Neuronal stem cell (in vitro differentiated cells): ENCODE measurements around the gene WRNIP1.

Source experiments
- DNase-seq: peaks from one replicate; pipeline ENCODE4 v3.0.0-alpha.2; 2013; ENCODE audit warnings: low spot score
- H2AFZ ChIP-seq: one replicate; pipeline ENCODE4 v1.6.1; 2013; ENCODE audit warnings: mild to moderate bottlenecking, low read length, inconsistent platforms
- H2AK5ac ChIP-seq: 2 replicates; pipeline ENCODE4 v1.6.1; 2013; ENCODE audit warnings: low read depth, mild to moderate bottlenecking, inconsistent platforms, low read length, moderate library complexity, mixed read lengths
- H2BK120ac ChIP-seq: 2 replicates; pipeline ENCODE4 v1.6.1; 2013; ENCODE audit warnings: low read depth, mild to moderate bottlenecking, inconsistent platforms, low read length, moderate library complexity, mixed read lengths
- H2BK12ac ChIP-seq: one replicate; pipeline ENCODE4 v1.6.1; 2013; ENCODE audit warnings: low read length, inconsistent platforms
- H2BK15ac ChIP-seq: 2 replicates; pipeline ENCODE4 v1.6.1; 2013; ENCODE audit warnings: mild to moderate bottlenecking, low read length, inconsistent platforms, mixed read lengths
- H2BK5ac ChIP-seq: one replicate; pipeline ENCODE4 v1.6.1; 2013; ENCODE audit warnings: inconsistent platforms, mild to moderate bottlenecking, low read length, moderate library complexity
- H3K14ac ChIP-seq: one replicate; pipeline ENCODE4 v1.6.1; 2013; ENCODE audit warnings: low read length, inconsistent platforms
- H3K18ac ChIP-seq: 2 replicates; pipeline ENCODE4 v1.6.1; 2013; ENCODE audit warnings: low read length, inconsistent platforms
- H3K23ac ChIP-seq: 2 replicates; pipeline ENCODE4 v1.6.1; 2013; ENCODE audit warnings: low read depth, mild to moderate bottlenecking, mixed read lengths, low read length, inconsistent platforms; ENCODE audit not compliant: poor library complexity
- H3K27ac ChIP-seq: replicated peaks from 3 replicates; pipeline ENCODE4 v1.5.1; 2013; ENCODE audit warnings: low read length, inconsistent platforms
- H3K27me3 ChIP-seq, 3 experiments: 2 replicates each; pipeline ENCODE4 v1.6.1; 2013; ENCODE audit warnings: low read length in 3 of 3, mild to moderate bottlenecking in 2 of 3, inconsistent platforms in 1 of 3, low read depth in 1 of 3, mixed read lengths in 1 of 3, moderate library complexity in 1 of 3; ENCODE audit not compliant: control insufficient read depth in 3 of 3, insufficient read depth in 3 of 3
- H3K36me3 ChIP-seq, 2 donors: replicated peaks in 1 of 2; 2 replicates each; pipeline ENCODE4 v1.6.1; 2013; ENCODE audit warnings: low read length in 2 of 2; ENCODE audit not compliant: control insufficient read depth in 2 of 2, insufficient read depth in 2 of 2
- H3K4ac ChIP-seq: 2 replicates; pipeline ENCODE4 v1.6.1; 2013; ENCODE audit warnings: inconsistent platforms, mild to moderate bottlenecking, low read length, moderate library complexity
- H3K4me1 ChIP-seq, 2 donors: 1 replicate in 1 of 2; 2 replicates in 1 of 2; pipeline ENCODE4 v1.6.1; 2013; ENCODE audit warnings: low read length in 2 of 2, low read depth in 1 of 2; ENCODE audit not compliant: control insufficient read depth in 2 of 2, insufficient read depth in 1 of 2
- H3K4me2 ChIP-seq: one replicate; pipeline ENCODE4 v1.6.1; 2013; ENCODE audit warnings: mild to moderate bottlenecking, low read length, inconsistent platforms; ENCODE audit not compliant: insufficient read depth, poor library complexity, severe bottlenecking
- H3K4me3 ChIP-seq, 2 donors: 2 replicates each; pipeline ENCODE4 v1.5.1; 2013; ENCODE audit warnings: low read length in 2 of 2, mild to moderate bottlenecking in 2 of 2, inconsistent platforms in 1 of 2, moderate library complexity in 1 of 2
- H3K79me1 ChIP-seq: one replicate; pipeline ENCODE4 v1.6.1; 2013; ENCODE audit warnings: low read depth, mild to moderate bottlenecking, inconsistent platforms, low read length, moderate library complexity
- H3K9ac ChIP-seq: one replicate; pipeline ENCODE4 v1.6.1; 2013; ENCODE audit warnings: mild to moderate bottlenecking, low read depth, low read length, inconsistent platforms; ENCODE audit not compliant: poor library complexity
- H3K9me3 ChIP-seq, 2 donors: replicated peaks in 1 of 2; 2 replicates each; pipeline versions ENCODE3 to v1.6.1; 2013; ENCODE audit warnings: low read length in 2 of 2, mild to moderate bottlenecking in 2 of 2, inconsistent platforms in 1 of 2, low read depth in 1 of 2, mixed read lengths in 1 of 2, moderate library complexity in 1 of 2; ENCODE audit not compliant: control insufficient read depth in 2 of 2, insufficient read depth in 1 of 2
- H4K8ac ChIP-seq: one replicate; pipeline ENCODE4 v1.6.1; 2013; ENCODE audit warnings: low read depth, mild to moderate bottlenecking, inconsistent platforms, low read length, moderate library complexity
- H4K91ac ChIP-seq: one replicate; pipeline ENCODE4 v1.6.1; 2013; ENCODE audit warnings: low read length, low read depth, mild to moderate bottlenecking, inconsistent platforms; ENCODE audit not compliant: poor library complexity
- whole genome bisulfite sequencing, 2 donors: extraction: QIAGEN DNeasy Blood & Tissue Kit; methylation state at CpG; one replicate each; pipeline ENCODE4 v1.1.7; 2013; ENCODE audit warnings: missing lambda C conversion rate in 2 of 2, mixed read lengths in 1 of 2; ENCODE audit not compliant: insufficient read length in 2 of 2, insufficient replicate concordance in 1 of 2; ENCODE audit errors: extremely low coverage in 2 of 2; 5-methylcytosine and 5-hydroxymethylcytosine counted together

The WRNIP1 gene

GRCh38 chr6:2725999-2726567 is 39.1 kb upstream of the WRNIP1 start:
- Histone ChIP-seq H3K4me2 (no peak overlapping the region), H2BK12ac (no peak overlapping the region), H2BK120ac (no peak overlapping the region), H3K9me3 (no peaks in the 10 kb centered on the region), H3K27ac (no peak overlapping the region), H2AK5ac (no peak overlapping the region), H3K79me1 (no peaks in the 10 kb centered on the region), H3K4ac (no peak overlapping the region), H3K14ac (no peak overlapping the region), H2BK15ac (no peak overlapping the region), H3K9ac (no peak overlapping the region), H4K8ac (no peak overlapping the region), H3K4me1 (peaks cover 2 to 3% of the 10 kb centered on the region in 2 donors), H3K27me3 (peaks cover 0 to 3% (median 0%) of the 10 kb centered on the region in 3 experiments), H4K91ac (no peak overlapping the region), H3K23ac (no peak overlapping the region), H3K18ac (no peak overlapping the region), H2AFZ (peak overlapping the region; percentile 64), H2BK5ac (no peak overlapping the region), H3K4me3 (no peak overlapping the region), H3K36me3 (no peaks in the 10 kb centered on the region)
- WGBS, 2 donors: no CpG with 5 or more reads among the region's 8 CpGs
- DNase-seq: no peak

GRCh38 chr6:2729921-2730320 is 35.3 kb upstream of the WRNIP1 start:
- peak overlapping the region; percentile 80 for H3K23ac ChIP-seq
- whole genome bisulfite sequencing, 2 donors: no CpG with 5 or more reads among the region's 10 CpGs
- DNase-seq: no peak
- H3K14ac ChIP-seq: no peak overlapping the region
- peaks cover 6 to 7% of the 10 kb centered on the region in 2 donors for H3K4me1 ChIP-seq
- no peak overlapping the region for H2AFZ ChIP-seq
- H3K18ac ChIP-seq: peak overlapping the region; percentile 53
- no peak overlapping the region for H2BK5ac ChIP-seq
- no peak overlapping the region for H2BK12ac ChIP-seq
- H3K4me2 ChIP-seq: no peak overlapping the region
- no peak overlapping the region for H3K4ac ChIP-seq
- no peaks in the 10 kb centered on the region for H3K9me3 ChIP-seq
- no peaks in the 10 kb centered on the region for H3K36me3 ChIP-seq
- H3K27ac ChIP-seq: no peak overlapping the region
- H3K79me1 ChIP-seq: no peaks in the 10 kb centered on the region
- H3K9ac ChIP-seq: no peak overlapping the region
- H2BK15ac ChIP-seq: no peak overlapping the region
- H3K27me3 ChIP-seq: peaks cover 0 to 3% (median 0%) of the 10 kb centered on the region in 3 experiments
- no peak overlapping the region for H4K91ac ChIP-seq
- H4K8ac ChIP-seq: no peak overlapping the region
- H2AK5ac ChIP-seq: no peak overlapping the region
- H2BK120ac ChIP-seq: no peak overlapping the region
- H3K4me3 ChIP-seq: no peak overlapping the region

- H3K14ac ChIP-seq: no peak overlapping the region
- peaks cover 0 to 3% (median 0%) of the 10 kb centered on the region in 3 experiments for H3K27me3 ChIP-seq
- peaks cover 7% of the 10 kb centered on the region in 2 donors for H3K4me1 ChIP-seq
- no peak overlapping the region for H3K9ac ChIP-seq
- H2BK15ac ChIP-seq: no peak overlapping the region
- H3K9me3 ChIP-seq: no peaks in the 10 kb centered on the region
- no peak overlapping the region for H3K18ac ChIP-seq
- H2AFZ ChIP-seq: no peak overlapping the region
- H4K91ac ChIP-seq: no peak overlapping the region
- H2AK5ac ChIP-seq: no peak overlapping the region
- DNase-seq: no peak
- no CpG with 5 or more reads among the region's 9 CpGs for WGBS, 2 donors
- H2BK12ac ChIP-seq: no peak overlapping the region
- no peak overlapping the region for H2BK120ac ChIP-seq
- H4K8ac ChIP-seq: no peak overlapping the region
- no peak overlapping the region for H3K4ac ChIP-seq
- H3K79me1 ChIP-seq: no peaks in the 10 kb centered on the region
- H3K4me3 ChIP-seq: no peak overlapping the region
- no peak overlapping the region for H3K23ac ChIP-seq
- no peak overlapping the region for H3K4me2 ChIP-seq
- H3K36me3 ChIP-seq: no peaks in the 10 kb centered on the region
- no peak overlapping the region for H3K27ac ChIP-seq
- H2BK5ac ChIP-seq: no peak overlapping the region
Measured at GRCh38 chr6:2730353-2731107, 34.7 kb upstream of the WRNIP1 start.

GRCh38 chr6:2731281-2731909 is 33.8 kb upstream of the WRNIP1 start:
- Histone ChIP-seq H3K4me1 (peaks cover 5 to 7% of the 10 kb centered on the region in 2 donors), H3K79me1 (no peaks in the 10 kb centered on the region), H3K9ac (no peak overlapping the region), H3K4ac (no peak overlapping the region), H3K23ac (no peak overlapping the region), H2BK120ac (no peak overlapping the region), H3K18ac (no peak overlapping the region), H3K4me2 (no peak overlapping the region), H2AFZ (no peak overlapping the region), H4K8ac (no peak overlapping the region), H2BK15ac (no peak overlapping the region), H3K27me3 (peaks cover 0 to 3% (median 0%) of the 10 kb centered on the region in 3 experiments), H3K9me3 (no peaks in the 10 kb centered on the region), H2BK12ac (no peak overlapping the region), H2BK5ac (no peak overlapping the region), H4K91ac (no peak overlapping the region), H3K36me3 (no peaks in the 10 kb centered on the region), H3K14ac (no peak overlapping the region), H2AK5ac (no peak overlapping the region), H3K4me3 (no peak overlapping the region), H3K27ac (no peak overlapping the region)
- WGBS, 2 donors: no CpG with 5 or more reads among the region's 5 CpGs
- no peak for DNase-seq
